Neural progenitor cell (in vitro differentiated cells): Measurements from ENCODE around the gene ZNF511.

Experiments
- EZH2 ChIP-seq: fragments of 200-600 bp; sonication (generic); IDR thresholded peaks from 2 replicates; pipeline ENCODE4 v1.6.1; 2017; ENCODE audit warnings: antibody characterized with exemption, mild to moderate bottlenecking, moderate library complexity
- EZH2phosphoT487 ChIP-seq: fragments of 200-600 bp; sonication (generic); IDR thresholded peaks from 2 replicates; pipeline ENCODE4 v1.6.1; 2017; ENCODE audit warnings: antibody characterized with exemption
- TF ChIP-seq, protein P1 (sequence below): fragments of 200-600 bp; sonication (generic); IDR thresholded peaks from 2 replicates; pipeline ENCODE4 v1.5.1; 2017; ENCODE audit warnings: antibody characterized with exemption, mild to moderate bottlenecking

DNA sequence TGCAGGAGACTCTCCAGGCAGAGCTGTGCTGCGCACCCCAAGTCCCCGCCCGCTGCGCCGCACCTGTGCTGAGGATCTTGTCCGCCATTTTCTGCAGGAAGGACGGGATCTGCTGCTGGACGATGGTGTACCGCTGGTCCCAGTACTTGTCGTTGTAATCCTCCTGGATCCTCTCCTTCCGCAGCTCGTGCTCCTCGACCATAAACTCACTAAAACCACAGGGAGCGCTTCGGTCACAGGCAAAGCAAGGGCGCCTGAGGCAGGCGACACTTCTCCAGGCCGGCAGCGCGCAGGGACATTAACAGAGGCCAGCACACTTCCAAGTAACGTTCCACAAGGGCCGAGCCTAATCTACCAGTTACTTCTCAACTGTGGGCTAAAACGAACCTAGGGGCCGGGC, 19.0 kb upstream of the ZNF511 start:
- TF ChIP-seq, protein P1, sequence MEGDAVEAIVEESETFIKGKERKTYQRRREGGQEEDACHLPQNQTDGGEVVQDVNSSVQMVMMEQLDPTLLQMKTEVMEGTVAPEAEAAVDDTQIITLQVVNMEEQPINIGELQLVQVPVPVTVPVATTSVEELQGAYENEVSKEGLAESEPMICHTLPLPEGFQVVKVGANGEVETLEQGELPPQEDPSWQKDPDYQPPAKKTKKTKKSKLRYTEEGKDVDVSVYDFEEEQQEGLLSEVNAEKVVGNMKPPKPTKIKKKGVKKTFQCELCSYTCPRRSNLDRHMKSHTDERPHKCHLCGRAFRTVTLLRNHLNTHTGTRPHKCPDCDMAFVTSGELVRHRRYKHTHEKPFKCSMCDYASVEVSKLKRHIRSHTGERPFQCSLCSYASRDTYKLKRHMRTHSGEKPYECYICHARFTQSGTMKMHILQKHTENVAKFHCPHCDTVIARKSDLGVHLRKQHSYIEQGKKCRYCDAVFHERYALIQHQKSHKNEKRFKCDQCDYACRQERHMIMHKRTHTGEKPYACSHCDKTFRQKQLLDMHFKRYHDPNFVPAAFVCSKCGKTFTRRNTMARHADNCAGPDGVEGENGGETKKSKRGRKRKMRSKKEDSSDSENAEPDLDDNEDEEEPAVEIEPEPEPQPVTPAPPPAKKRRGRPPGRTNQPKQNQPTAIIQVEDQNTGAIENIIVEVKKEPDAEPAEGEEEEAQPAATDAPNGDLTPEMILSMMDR, result no peak
- TF ChIP-seq EZH2 (no peak), EZH2phosphoT487 (no peak)
